Measurements from ENCODE around the gene AP1S2.
A peak's percentile ranks its signal among the peaks of the same experiment; 100 is the strongest.

Gene AP1S2

GRCh38 chrX:15849555-15849954 is 5.1 kb downstream of the AP1S2 start:
- Histone ChIP-seq H3K9me3 (ENCODE audit: insufficient read depth, low read depth, low read length) (no peaks in the 10 kb centered on the region), H2AFZ (ENCODE audit: low read length) (no peak overlapping the region), H3K36me3 (ENCODE audit: insufficient read depth, low read length) (peaks cover 6% of the 10 kb centered on the region; the same call in 1 of the 2 replicates), H3K27me3 (ENCODE audit: insufficient read depth, low read length, poor library complexity, severe bottlenecking) (no peaks in the 10 kb centered on the region), H3K9me2 (replicated peaks; ENCODE audit: low read depth, low read length) (no peaks in the 10 kb centered on the region), H3K4me2 (ENCODE audit: low read depth, low read length, poor library complexity, severe bottlenecking) (peak overlapping the region; percentile 89), H3K79me2 (ENCODE audit: insufficient read depth, low read length) (peaks cover 87% of the 10 kb centered on the region), H3K4me1 (ENCODE audit: insufficient read depth, low read length, poor library complexity, severe bottlenecking) (peaks cover 37% of the 10 kb centered on the region), H3F3A (ENCODE audit: low read depth) (no peaks in the 10 kb centered on the region), H3K9ac (ENCODE audit: low read depth, low read length, poor library complexity, severe bottlenecking) (no peak overlapping the region), H4K20me1 (ENCODE audit: insufficient read depth, low read length, poor library complexity, severe bottlenecking) (peaks cover 15% of the 10 kb centered on the region), H3K4me3 (ENCODE audit: low read length, poor library complexity, severe bottlenecking) (peak overlapping the region; percentile 26)
- TF ChIP-seq EZH2phosphoT487 (IDR thresholded peaks at IDR 0.05; ENCODE audit: borderline replicate concordance) (no peak), CTCF (conservative IDR thresholded peaks at IDR 0.05; ENCODE audit: low read length) (0 out of 2 replicates have a peak, but pooled peaks have one; percentile 25)

DNA sequence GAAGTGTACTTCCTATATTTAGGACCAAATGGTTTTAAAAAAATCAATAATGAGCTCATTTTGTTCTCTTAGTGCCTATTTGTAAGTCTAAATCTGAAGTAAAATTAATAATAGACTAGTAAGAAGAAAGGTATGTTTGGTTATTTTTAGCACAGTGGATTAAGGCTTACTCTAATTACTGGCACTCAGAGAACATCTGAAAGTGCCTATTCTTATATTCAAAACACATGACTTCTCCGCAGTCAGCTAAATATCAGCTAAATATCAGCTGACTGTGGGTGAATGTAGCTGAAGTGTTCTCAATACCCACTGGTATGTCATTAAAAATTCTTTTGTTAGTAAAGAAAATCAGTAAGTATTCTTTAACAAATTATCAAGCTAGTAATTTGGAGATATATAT is 6.0 kb downstream of the AP1S2 start:
- no peaks in the 10 kb centered on the region for H3K27me3 ChIP-seq (ENCODE audit: insufficient read depth, low read length, poor library complexity, severe bottlenecking)
- H3K4me2 ChIP-seq (ENCODE audit: low read depth, low read length, poor library complexity, severe bottlenecking) = peak overlapping the region; percentile 89
- H3K4me3 ChIP-seq (ENCODE audit: low read length, poor library complexity, severe bottlenecking) = no peak overlapping the region
- H3K9ac ChIP-seq (ENCODE audit: low read depth, low read length, poor library complexity, severe bottlenecking) = peak overlapping the region; percentile 36
- peaks cover 15% of the 10 kb centered on the region; the same call in 1 of the 2 replicates for H3K36me3 ChIP-seq (ENCODE audit: insufficient read depth, low read length)
- no peak overlapping the region for H2AFZ ChIP-seq (ENCODE audit: low read length)
- H3K4me1 ChIP-seq (ENCODE audit: insufficient read depth, low read length, poor library complexity, severe bottlenecking) = peaks cover 35% of the 10 kb centered on the region
- no peaks in the 10 kb centered on the region for H3K9me2 ChIP-seq (replicated peaks; ENCODE audit: low read depth, low read length)
- H3K79me2 ChIP-seq (ENCODE audit: insufficient read depth, low read length) = peaks cover 81% of the 10 kb centered on the region
- TF ChIP-seq CTCF (conservative IDR thresholded peaks at IDR 0.05; ENCODE audit: low read length) = no peak
- no peak for TF ChIP-seq EZH2phosphoT487 (IDR thresholded peaks at IDR 0.05; ENCODE audit: borderline replicate concordance)
- H4K20me1 ChIP-seq (ENCODE audit: insufficient read depth, low read length, poor library complexity, severe bottlenecking) = peaks cover 15% of the 10 kb centered on the region
- H3F3A ChIP-seq (ENCODE audit: low read depth) = no peaks in the 10 kb centered on the region
- no peaks in the 10 kb centered on the region for H3K9me3 ChIP-seq (ENCODE audit: insufficient read depth, low read depth, low read length)

DNA sequence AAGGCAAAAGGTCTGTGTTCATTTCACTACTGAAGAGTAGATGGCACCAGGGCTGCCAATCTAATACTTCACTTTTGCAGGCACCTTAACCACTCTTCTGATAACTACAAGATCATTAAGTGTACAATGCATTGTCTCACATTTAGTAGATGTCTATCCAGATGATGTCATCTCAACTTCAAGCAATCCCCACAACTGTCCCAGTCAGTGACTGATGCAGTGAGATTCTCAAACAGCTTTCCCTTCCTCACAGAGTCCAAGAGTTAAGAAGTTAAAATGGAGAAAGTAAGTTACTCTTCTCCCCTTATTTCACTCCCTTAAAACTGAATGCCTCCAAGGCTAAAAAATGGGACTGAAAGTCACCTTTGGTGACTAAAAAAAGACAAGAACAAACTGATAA is 10.7 kb downstream of the AP1S2 start:
- Histone ChIP-seq H3K9me2 (replicated peaks; ENCODE audit: low read depth, low read length) (no peaks in the 10 kb centered on the region), H3K9ac (ENCODE audit: low read depth, low read length, poor library complexity, severe bottlenecking) (no peak overlapping the region), H3K79me2 (ENCODE audit: insufficient read depth, low read length) (peaks cover 45% of the 10 kb centered on the region), H3K4me3 (ENCODE audit: low read length, poor library complexity, severe bottlenecking) (no peak overlapping the region), H3K4me2 (ENCODE audit: low read depth, low read length, poor library complexity, severe bottlenecking) (no peak overlapping the region), H3K36me3 (ENCODE audit: insufficient read depth, low read length) (peaks cover 22% of the 10 kb centered on the region; the same call in 1 of the 2 replicates), H3K9me3 (ENCODE audit: insufficient read depth, low read depth, low read length) (no peaks in the 10 kb centered on the region), H3F3A (ENCODE audit: low read depth) (no peaks in the 10 kb centered on the region), H4K20me1 (ENCODE audit: insufficient read depth, low read length, poor library complexity, severe bottlenecking) (peaks cover 18% of the 10 kb centered on the region), H2AFZ (ENCODE audit: low read length) (no peak overlapping the region), H3K27me3 (ENCODE audit: insufficient read depth, low read length, poor library complexity, severe bottlenecking) (no peaks in the 10 kb centered on the region), H3K4me1 (ENCODE audit: insufficient read depth, low read length, poor library complexity, severe bottlenecking) (peaks cover 19% of the 10 kb centered on the region)
- TF ChIP-seq EZH2phosphoT487 (IDR thresholded peaks at IDR 0.05; ENCODE audit: borderline replicate concordance) = no peak
- TF ChIP-seq CTCF (conservative IDR thresholded peaks at IDR 0.05; ENCODE audit: low read length) = no peak

All from Loucy (cell line).